BLaER1 (cell line): ENCODE measurements around the gene GARIN5B.

Experiments used
- H3K27ac ChIP-seq: shearing (Covaris generic); formaldehyde crosslinking; 2 replicates; pipeline ENCODE4 v1.8.1; 2022
- H3K27me3 ChIP-seq: shearing (Covaris generic); formaldehyde crosslinking; 2 replicates; pipeline ENCODE4 v1.8.1; 2022
- H3K36me3 ChIP-seq: shearing (Covaris generic); formaldehyde crosslinking; 2 replicates; pipeline ENCODE4 v1.8.1; 2022
- H3K4me1 ChIP-seq: shearing (Covaris generic); formaldehyde crosslinking; 2 replicates; pipeline ENCODE4 v1.8.1; 2022
- H3K4me2 ChIP-seq: shearing (Covaris generic); formaldehyde crosslinking; 2 replicates; pipeline ENCODE4 v1.8.1; 2022
- H3K4me3 ChIP-seq: shearing (Covaris generic); formaldehyde crosslinking; 2 replicates; pipeline ENCODE4 v1.8.1; 2022
- H3K9ac ChIP-seq: shearing (Covaris generic); formaldehyde crosslinking; 2 replicates; pipeline ENCODE4 v1.8.1; 2022
- H3K9me3 ChIP-seq: shearing (Covaris generic); formaldehyde crosslinking; 2 replicates; pipeline ENCODE4 v1.8.1; 2022
- H4K20me1 ChIP-seq: shearing (Covaris generic); formaldehyde crosslinking; 2 replicates; pipeline ENCODE4 v1.8.1; 2022
- Cebpa-rat ChIP-seq: shearing (Covaris generic); IDR thresholded peaks from 2 replicates; pipeline ENCODE4 v1.8.1; 2022

Gene GARIN5B

DNA sequence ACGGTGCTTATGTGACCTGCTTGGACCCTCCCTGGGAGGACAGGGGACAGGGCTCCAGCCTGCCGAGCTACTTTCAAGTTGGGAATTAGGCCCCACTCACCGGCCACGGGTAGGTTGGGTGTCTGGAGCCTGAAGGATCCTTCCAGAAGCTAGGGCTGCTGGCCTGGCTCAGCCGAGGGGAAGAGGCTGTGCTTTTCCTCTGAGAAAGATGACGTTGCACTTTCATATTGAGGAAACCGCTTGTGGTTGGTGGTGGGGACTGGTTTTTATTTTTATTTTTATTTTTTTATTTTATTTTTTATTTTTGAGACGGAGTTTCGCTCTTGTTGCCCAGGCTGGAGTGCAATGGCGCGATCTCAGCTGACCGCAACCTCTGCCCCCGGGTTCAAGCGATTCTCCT is 37.9 kb downstream of the GARIN5B start, which contains the start of gene TMEM150B:
Gene TMEM150B, minus strand, starts transcription at position 170 of the 400 bp plus-strand sequence. CDS start 4,305 bp downstream, outside the sequence.
- H3K27ac ChIP-seq, result peak within 1 kb of the TSS; percentile 73
- H3K9ac ChIP-seq, result peak within 1 kb of the TSS; percentile 63; the same call in 1 of the 2 replicates
- peak within 1 kb of the TSS; percentile 89 for H3K4me2 ChIP-seq

DNA sequence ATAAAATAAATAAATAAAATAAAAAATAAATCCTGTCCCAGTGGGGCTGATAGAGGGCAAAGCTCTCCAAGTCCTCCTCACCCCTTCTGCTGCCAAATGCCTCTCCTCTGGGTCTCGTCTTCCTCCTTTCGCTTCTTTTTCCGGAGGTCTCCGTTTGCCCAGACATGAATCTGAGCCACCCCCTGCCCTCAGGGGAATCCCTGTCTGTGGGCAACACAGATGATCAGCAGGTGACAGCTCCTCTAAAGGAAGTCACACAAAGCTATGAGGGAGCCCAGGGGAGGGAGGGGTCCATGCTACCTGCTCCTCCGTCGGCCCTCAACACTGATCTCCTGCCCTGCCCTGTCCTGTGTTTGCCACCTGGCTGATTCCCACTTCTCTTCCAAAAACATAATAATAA is 38.4 kb downstream of the GARIN5B start:
- peak overlapping the region; percentile 89 for H3K4me2 ChIP-seq
- TF ChIP-seq Cebpa-rat, result no peak
- H3K27me3 ChIP-seq, result no peaks in the 10 kb centered on the region
- H4K20me1 ChIP-seq, result no peaks in the 10 kb centered on the region
- peaks cover 61% of the 10 kb centered on the region for H3K4me1 ChIP-seq
- H3K9me3 ChIP-seq, result no peaks in the 10 kb centered on the region
- H3K9ac ChIP-seq, result peak overlapping the region; percentile 63; the same call in 1 of the 2 replicates
- H3K4me3 ChIP-seq, result peak overlapping the region; percentile 38; the same call in 1 of the 2 replicates
- H3K27ac ChIP-seq, result peak overlapping the region; percentile 73
- no peaks in the 10 kb centered on the region for H3K36me3 ChIP-seq

More for the DNA sequence above, 37.9 kb downstream of the GARIN5B start, which contains the start of gene TMEM150B:
- Histone ChIP-seq H3K4me1 (peaks cover 61% of the 10 kb centered on the region), H3K4me3 (peak within 1 kb of the TSS; percentile 38; the same call in 1 of the 2 replicates), H4K20me1 (no peaks in the 10 kb centered on the region), H3K9me3 (no peaks in the 10 kb centered on the region), H3K27me3 (no peaks in the 10 kb centered on the region), H3K36me3 (no peaks in the 10 kb centered on the region)
- no peak for TF ChIP-seq Cebpa-rat

DNA sequence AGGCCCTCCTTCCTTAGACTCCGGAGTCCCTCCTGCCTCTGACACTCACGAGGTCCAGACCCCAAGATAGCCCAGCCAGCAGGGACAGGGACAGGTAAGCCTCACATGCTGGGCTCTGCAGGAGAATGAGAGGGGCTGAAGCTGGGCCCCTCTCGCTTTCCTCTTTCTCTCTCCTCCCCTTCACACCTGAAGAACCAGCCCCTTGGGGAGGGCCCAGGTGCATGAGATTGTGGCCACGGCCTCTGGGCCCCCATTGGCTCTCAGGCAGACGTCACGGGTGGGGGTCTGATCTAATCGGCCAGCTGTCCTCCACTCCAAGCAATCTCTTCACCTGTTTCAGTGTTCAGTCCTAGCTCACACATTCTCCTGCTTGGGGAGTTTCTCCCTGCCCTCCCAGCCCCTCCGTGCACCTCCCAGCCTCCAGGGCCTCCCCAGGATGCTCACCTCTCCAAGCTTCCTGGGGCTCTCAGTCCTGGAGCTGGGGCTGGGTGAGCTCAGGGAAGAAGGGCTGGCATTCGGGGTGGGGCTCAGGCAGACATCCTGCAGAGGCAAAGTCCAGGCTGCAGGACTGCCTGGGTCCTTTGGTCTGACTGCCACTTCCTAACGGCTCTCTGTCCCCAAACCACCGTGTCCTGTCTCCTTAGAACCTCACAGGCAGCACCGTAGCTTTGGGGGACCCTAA is 40.7 kb downstream of the GARIN5B start:
- H3K9me3 ChIP-seq, result no peaks in the 10 kb centered on the region

DNA sequence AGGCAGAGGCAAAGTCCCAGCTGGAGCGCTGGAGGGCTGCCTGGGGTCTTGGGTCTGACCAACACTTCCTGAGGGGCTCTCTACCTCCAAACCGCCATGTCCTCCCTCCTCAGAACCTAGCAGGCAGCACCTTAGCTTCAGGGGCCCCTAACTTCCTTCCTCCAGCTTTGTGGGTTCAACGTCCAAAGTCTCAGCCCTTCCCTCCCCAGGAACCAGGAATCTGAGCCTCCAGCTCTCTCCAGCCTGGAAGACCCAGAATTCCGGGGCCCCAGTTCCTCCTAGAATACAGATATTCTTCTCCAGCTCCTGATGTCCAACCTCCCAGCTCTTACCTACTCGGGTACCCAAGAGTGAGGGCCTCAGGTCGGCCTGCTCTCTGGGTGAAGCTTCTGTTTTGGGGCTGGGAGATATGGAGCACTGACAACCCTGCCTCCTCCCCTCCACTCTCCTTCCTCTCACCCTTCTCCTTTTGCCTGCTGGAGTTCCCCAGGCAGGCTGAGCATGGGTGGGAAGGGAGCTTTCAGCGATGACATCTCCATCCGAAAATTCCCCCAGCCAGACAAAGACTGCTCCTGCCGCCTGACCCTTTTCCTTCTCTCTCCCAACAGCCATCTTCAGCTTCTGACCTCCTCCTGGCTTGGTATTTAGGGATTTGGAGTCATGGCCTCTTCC is 41.5 kb downstream of the GARIN5B start:
- no peaks in the 10 kb centered on the region for H3K36me3 ChIP-seq
- H3K9me3 ChIP-seq, result no peaks in the 10 kb centered on the region
- H3K9ac ChIP-seq, result no peak overlapping the region
- no peaks in the 10 kb centered on the region for H3K27me3 ChIP-seq
- peak overlapping the region; percentile 54 for H3K4me2 ChIP-seq
- 0 out of 2 replicates have a peak overlapping the region, but pooled peaks have one; percentile 34 for H3K27ac ChIP-seq
- peaks cover 58% of the 10 kb centered on the region for H3K4me1 ChIP-seq
- no peak for TF ChIP-seq Cebpa-rat
- no peak overlapping the region for H3K4me3 ChIP-seq
- no peaks in the 10 kb centered on the region for H4K20me1 ChIP-seq

More for the DNA sequence above, 40.7 kb downstream of the GARIN5B start:
- no peaks in the 10 kb centered on the region for H3K27me3 ChIP-seq
- H3K4me3 ChIP-seq, result no peak overlapping the region
- no peak overlapping the region for H3K27ac ChIP-seq
- no peak for TF ChIP-seq Cebpa-rat
- no peaks in the 10 kb centered on the region for H3K36me3 ChIP-seq
- peak overlapping the region; percentile 54 for H3K4me2 ChIP-seq
- H3K9ac ChIP-seq, result no peak overlapping the region
- no peaks in the 10 kb centered on the region for H4K20me1 ChIP-seq
- H3K4me1 ChIP-seq, result peaks cover 61% of the 10 kb centered on the region

DNA sequence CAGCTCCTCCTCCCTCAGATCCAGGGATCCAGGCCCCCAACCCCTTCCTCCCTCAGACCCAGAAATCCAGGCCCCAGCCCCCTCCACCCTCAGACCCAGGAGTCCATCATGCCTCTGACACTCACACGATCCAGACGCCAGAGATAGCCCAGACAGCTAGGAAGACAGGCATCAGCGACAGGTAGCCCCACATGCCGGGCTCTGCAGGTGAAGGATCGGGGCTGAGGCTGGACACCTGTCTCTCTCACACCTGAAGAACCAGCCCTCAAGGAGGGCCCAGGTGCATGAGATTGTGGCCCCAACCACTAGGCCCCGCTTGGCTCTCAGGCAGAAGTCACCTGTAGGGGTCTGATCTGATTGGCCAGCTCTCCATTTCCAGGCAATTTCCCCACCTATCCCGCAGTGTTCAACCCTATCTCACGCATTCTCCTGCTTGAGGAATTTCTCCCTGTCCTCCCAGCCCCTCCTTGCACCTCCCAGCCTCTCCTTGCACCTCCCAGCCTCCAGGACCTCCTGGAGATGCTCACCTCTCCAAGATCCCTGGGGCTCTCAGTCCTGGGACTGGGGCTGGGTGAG is 42.1 kb downstream of the GARIN5B start:
- H4K20me1 ChIP-seq, result no peaks in the 10 kb centered on the region
- H3K27ac ChIP-seq, result no peak overlapping the region
- H3K9me3 ChIP-seq, result no peaks in the 10 kb centered on the region
- no peak overlapping the region for H3K9ac ChIP-seq
- peak overlapping the region; percentile 54 for H3K4me2 ChIP-seq
- no peak overlapping the region for H3K4me3 ChIP-seq
- peaks cover 51% of the 10 kb centered on the region for H3K4me1 ChIP-seq
- H3K36me3 ChIP-seq, result no peaks in the 10 kb centered on the region
- H3K27me3 ChIP-seq, result no peaks in the 10 kb centered on the region
- no peak for TF ChIP-seq Cebpa-rat

DNA sequence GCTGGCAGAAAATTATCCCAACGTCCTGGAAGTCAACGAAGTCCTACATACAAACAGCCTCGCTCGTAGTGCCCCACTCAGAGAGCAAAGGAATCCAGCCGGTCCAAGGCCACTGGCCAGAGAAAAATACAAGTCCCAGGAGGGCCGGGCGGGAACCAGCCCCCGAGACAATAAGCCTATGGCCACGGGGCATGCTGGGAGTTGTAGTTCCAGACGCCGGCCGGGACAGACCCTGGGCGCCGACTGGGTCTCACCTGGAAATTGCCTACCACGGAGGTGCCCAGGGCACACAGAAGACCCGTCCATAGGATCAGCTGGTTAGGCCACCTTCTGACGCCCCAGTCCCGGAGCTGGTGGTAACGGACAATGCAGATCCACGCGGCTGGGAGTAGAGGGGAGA is 43.3 kb downstream of the GARIN5B start:
- no peaks in the 10 kb centered on the region for H3K9me3 ChIP-seq
- H3K9ac ChIP-seq, result no peak overlapping the region
- no peaks in the 10 kb centered on the region for H3K27me3 ChIP-seq
- no peaks in the 10 kb centered on the region for H3K36me3 ChIP-seq
- no peak overlapping the region for H3K27ac ChIP-seq
- H4K20me1 ChIP-seq, result no peaks in the 10 kb centered on the region
- H3K4me2 ChIP-seq, result no peak overlapping the region
- H3K4me1 ChIP-seq, result peaks cover 39% of the 10 kb centered on the region
- TF ChIP-seq Cebpa-rat, result no peak
- H3K4me3 ChIP-seq, result no peak overlapping the region

DNA sequence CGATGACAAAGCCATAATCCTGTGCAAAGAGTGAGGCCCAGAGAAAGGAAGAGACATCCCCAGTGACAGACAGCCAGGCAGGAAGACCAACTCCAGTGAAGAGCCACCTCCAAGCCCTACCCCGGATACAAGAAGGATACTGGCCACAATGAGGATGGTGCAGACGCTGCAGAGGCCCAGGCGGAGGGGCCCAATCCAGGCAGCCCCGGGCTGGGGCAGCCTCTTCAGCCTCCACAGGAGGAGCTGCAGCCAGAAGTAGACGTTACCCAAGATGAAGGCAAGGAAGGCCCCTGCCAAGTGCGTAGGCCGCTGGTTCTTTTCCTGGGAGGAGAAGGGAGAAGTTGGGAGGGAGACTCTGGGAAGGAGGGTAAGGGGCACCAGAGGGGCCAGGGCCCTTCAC is 46.4 kb downstream of the GARIN5B start:
- no peak overlapping the region for H3K27ac ChIP-seq
- peaks cover 9% of the 10 kb centered on the region; the same call in 1 of the 2 replicates for H3K36me3 ChIP-seq
- H3K9me3 ChIP-seq, result no peaks in the 10 kb centered on the region
- H3K4me3 ChIP-seq, result no peak overlapping the region
- H3K4me1 ChIP-seq, result peaks cover 8% of the 10 kb centered on the region
- no peaks in the 10 kb centered on the region for H3K27me3 ChIP-seq
- H4K20me1 ChIP-seq, result no peaks in the 10 kb centered on the region
- no peak overlapping the region for H3K4me2 ChIP-seq
- no peak for TF ChIP-seq Cebpa-rat
- no peak overlapping the region for H3K9ac ChIP-seq

DNA sequence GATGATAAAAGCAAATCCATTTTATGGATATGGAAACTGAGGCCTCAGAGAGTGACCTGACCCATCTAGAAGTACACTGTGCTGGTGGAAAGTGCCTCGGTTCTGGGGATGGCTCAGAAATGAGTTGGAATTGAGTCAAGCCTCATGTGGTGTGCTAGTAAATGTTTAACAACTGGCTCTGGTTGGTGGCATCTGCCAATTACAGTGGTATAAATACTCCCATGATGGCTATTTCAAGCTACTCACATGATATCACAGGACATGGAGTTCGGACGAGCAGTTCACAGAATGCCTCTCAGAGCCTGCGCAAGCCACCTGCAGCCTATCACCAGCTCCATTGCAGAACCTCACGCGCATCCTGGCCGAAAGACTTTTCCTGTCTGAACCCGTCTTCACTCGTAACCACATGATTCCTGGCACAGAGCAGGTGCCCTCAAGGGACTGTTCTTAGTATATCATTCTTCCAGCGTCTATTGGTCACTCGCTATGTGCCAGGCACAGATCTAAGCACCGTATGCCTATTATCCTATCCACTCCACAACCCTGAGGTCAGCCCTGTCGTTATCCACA is 47.0 kb downstream of the GARIN5B start:
- Histone ChIP-seq H3K27me3 (no peaks in the 10 kb centered on the region), H3K9ac (no peak overlapping the region), H3K4me1 (peaks cover 2% of the 10 kb centered on the region), H3K36me3 (peaks cover 13% of the 10 kb centered on the region; the same call in 1 of the 2 replicates), H3K4me3 (no peak overlapping the region), H3K9me3 (no peaks in the 10 kb centered on the region), H3K27ac (no peak overlapping the region), H3K4me2 (no peak overlapping the region), H4K20me1 (no peaks in the 10 kb centered on the region)
- TF ChIP-seq Cebpa-rat, result no peak

DNA sequence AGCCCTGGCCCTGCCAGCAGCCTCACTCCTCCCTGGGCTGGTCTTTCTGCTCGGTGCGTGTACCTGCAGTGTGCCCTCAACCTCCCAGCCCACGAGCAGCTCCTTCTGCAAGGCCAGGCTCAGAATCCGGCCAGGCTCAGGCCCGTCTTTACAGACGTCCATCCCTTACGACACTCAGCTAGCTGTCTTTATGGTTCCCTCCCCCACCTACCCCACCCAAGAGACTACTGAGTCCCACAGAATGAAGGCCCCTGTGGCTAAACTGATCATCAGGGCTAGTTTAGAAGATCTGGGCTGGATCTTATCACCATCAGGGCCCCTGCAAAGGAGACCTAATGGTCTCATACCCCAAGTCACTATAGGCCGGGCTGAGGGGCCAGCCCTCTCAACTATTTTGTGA is 48.7 kb downstream of the GARIN5B start:
- Histone ChIP-seq H3K4me2 (no peak overlapping the region), H3K4me1 (peaks cover 13% of the 10 kb centered on the region), H3K27me3 (no peaks in the 10 kb centered on the region), H3K4me3 (no peak overlapping the region), H3K36me3 (peaks cover 19% of the 10 kb centered on the region), H3K27ac (no peak overlapping the region), H3K9ac (no peak overlapping the region), H4K20me1 (no peaks in the 10 kb centered on the region), H3K9me3 (no peaks in the 10 kb centered on the region)
- no peak for TF ChIP-seq Cebpa-rat
